SK-N-SH treated with all-trans-retinoic acid at 6 μM for 48 hours (cell line): Measurements from ENCODE around the gene ARHGAP24.

ENCODE experiments used
- BACH2 ChIP-seq: fragments of 250-450 bp; sonication (Bioruptor Pico); IDR thresholded peaks from 2 replicates; pipeline ENCODE4 v1.9.0; 2021; ENCODE audit warnings: mild to moderate bottlenecking, borderline replicate concordance
- TF ChIP-seq, protein P1 (sequence below): fragments of 250-450 bp; sonication (Bioruptor Pico); IDR thresholded peaks from 2 replicates; pipeline ENCODE4 v1.8.0; 2021; ENCODE audit warnings: low read depth, mild to moderate bottlenecking, moderate library complexity, borderline replicate concordance

DNA sequence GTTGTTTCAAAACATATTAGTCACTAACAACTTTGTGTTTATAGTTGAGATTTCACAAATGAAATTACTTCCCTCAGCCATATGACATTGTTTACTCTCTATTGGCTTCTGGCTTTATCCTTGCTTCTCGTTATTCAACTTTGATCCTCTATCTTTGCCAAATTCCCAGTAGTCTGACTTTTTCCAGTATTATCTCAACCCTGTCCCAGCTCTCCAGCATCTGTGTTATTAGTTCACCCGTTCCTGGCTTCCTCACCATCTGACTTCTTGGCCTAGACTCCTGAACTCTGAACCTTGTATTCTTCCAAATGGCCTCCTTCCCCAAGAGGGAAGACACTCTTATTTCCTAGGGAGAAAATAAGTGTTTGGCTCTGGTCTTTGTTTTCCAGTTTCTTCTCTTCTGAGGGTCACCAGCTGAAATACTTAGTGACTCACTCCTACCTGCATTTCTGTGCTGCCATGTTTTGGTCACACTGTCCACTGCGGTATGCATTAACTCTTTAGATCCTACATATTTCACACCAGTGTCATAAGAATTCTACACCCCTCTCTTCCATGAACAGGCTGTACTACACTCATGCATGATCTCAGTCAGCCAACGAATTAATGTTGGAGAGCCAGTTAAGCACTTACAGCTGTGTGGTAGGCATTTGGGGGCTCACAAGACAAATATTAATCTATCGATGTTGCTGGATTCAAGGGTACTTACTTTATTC, 17.0 kb upstream of the ARHGAP24 start:
- TF ChIP-seq, protein P1, sequence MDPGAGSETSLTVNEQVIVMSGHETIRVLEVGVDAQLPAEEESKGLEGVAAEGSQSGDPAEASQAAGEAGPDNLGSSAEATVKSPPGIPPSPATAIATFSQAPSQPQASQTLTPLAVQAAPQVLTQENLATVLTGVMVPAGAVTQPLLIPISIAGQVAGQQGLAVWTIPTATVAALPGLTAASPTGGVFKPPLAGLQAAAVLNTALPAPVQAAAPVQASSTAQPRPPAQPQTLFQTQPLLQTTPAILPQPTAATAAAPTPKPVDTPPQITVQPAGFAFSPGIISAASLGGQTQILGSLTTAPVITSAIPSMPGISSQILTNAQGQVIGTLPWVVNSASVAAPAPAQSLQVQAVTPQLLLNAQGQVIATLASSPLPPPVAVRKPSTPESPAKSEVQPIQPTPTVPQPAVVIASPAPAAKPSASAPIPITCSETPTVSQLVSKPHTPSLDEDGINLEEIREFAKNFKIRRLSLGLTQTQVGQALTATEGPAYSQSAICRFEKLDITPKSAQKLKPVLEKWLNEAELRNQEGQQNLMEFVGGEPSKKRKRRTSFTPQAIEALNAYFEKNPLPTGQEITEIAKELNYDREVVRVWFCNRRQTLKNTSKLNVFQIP (CRISPR knock-in tag): no peak
- no peak for TF ChIP-seq BACH2 (CRISPR knock-in tag)
